ENCODE data around the gene LTBP1. TPM values are rescaled to one million over a fixed set of nuclear protein-coding genes. Genes with fewer than 3 reads are reported as not detected.

The LTBP1 gene
- total and polyA plus RNA-seq, 2 of the 13 experiments (the other 11 are each of a cell fraction or from before 2014, with no cell fraction given) = 0.12 to 0.22 TPM

DNA sequence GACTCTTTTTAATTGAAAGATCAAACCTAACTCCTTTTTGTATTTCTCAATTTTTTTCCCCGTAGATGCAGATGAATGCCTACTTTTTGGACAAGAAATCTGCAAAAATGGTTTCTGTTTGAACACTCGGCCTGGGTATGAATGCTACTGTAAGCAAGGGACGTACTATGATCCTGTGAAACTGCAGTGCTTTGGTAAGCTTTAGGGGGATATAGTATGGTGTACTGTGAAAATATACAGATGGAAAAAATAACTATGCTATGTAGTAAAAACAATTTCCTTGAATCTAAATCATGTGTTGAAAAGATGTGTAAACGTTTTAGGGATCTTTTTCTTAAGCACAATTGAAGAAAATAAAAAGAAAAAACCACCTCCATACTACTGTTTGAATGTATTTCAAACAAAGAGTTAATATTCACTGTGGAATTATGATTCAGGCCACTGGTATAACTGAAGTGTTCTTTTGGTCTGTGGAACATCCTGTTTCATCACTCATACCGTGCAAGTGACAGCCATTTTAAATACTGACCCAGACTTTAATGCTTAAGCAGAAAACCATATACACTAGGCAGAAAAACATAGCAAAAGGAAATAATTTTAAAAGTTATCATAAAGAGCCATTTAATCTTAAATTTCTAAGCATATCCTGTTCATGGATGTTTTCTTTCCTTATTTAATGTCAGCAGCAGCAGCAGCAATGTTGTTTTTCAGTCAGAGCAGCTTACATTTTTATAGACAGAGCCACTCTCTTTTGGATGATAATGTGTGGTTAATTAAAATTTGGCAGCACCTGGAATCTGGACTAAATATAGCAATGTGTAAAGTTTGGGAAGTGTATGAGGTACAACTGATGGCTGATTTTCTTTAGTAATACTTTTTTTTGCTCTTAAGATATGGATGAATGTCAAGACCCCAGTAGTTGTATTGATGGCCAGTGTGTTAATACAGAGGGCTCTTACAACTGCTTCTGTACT lies 416.9 kb downstream of the LTBP1 start:
- Histone ChIP-seq H3K27ac (ENCODE audit: extremely low read length, insufficient read depth, low read length) (no peak overlapping the region), H2AFZ (ENCODE audit: low read length) (no peak overlapping the region), H3K4me3 (replicated peaks in 1 of 3; ENCODE audit: insufficient read depth in 1 of 3, low read depth in 2 of 3, low read length in 3 of 3) (no peak overlapping the region), H3K9ac (ENCODE audit: insufficient read depth, low read depth, low read length) (no peak overlapping the region), H3K4me2 (ENCODE audit: low read depth, low read length) (no peak overlapping the region), H3K27me3 (ENCODE audit: control insufficient read depth in 1 of 2, insufficient read depth in 2 of 2, low read length in 2 of 2) (peaks cover 0 to 13% of the 10 kb centered on the region in 2 experiments; a peak in 1 of 5 replicates), H3K4me1 (ENCODE audit: insufficient read depth, low read length) (no peaks in the 10 kb centered on the region), H4K20me1 (ENCODE audit: insufficient read depth, low read length) (no peaks in the 10 kb centered on the region), H3K36me3 (replicated peaks in 1 of 2; ENCODE audit: control insufficient read depth in 1 of 2, insufficient read depth in 2 of 2, low read length in 2 of 2) (no peaks in the 10 kb centered on the region), H3K79me2 (ENCODE audit: insufficient read depth, low read length) (no peaks in the 10 kb centered on the region), H3K9me3 (ENCODE audit: low read length) (no peaks in the 10 kb centered on the region)
- TF ChIP-seq, protein P1, sequence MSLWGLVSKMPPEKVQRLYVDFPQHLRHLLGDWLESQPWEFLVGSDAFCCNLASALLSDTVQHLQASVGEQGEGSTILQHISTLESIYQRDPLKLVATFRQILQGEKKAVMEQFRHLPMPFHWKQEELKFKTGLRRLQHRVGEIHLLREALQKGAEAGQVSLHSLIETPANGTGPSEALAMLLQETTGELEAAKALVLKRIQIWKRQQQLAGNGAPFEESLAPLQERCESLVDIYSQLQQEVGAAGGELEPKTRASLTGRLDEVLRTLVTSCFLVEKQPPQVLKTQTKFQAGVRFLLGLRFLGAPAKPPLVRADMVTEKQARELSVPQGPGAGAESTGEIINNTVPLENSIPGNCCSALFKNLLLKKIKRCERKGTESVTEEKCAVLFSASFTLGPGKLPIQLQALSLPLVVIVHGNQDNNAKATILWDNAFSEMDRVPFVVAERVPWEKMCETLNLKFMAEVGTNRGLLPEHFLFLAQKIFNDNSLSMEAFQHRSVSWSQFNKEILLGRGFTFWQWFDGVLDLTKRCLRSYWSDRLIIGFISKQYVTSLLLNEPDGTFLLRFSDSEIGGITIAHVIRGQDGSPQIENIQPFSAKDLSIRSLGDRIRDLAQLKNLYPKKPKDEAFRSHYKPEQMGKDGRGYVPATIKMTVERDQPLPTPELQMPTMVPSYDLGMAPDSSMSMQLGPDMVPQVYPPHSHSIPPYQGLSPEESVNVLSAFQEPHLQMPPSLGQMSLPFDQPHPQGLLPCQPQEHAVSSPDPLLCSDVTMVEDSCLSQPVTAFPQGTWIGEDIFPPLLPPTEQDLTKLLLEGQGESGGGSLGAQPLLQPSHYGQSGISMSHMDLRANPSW (CRISPR knock-in tag; IDR thresholded peaks at IDR 0.05; ENCODE audit: borderline replicate concordance) = no peak
- no peak for TF ChIP-seq CREM (IDR thresholded peaks at IDR 0.05)
- TF ChIP-seq CREM (CRISPR knock-in tag; IDR thresholded peaks at IDR 0.05) = no peak
- TF ChIP-seq, protein P2, sequence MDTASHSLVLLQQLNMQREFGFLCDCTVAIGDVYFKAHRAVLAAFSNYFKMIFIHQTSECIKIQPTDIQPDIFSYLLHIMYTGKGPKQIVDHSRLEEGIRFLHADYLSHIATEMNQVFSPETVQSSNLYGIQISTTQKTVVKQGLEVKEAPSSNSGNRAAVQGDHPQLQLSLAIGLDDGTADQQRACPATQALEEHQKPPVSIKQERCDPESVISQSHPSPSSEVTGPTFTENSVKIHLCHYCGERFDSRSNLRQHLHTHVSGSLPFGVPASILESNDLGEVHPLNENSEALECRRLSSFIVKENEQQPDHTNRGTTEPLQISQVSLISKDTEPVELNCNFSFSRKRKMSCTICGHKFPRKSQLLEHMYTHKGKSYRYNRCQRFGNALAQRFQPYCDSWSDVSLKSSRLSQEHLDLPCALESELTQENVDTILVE (CRISPR knock-in tag; IDR thresholded peaks at IDR 0.05) = no peak
- TF ChIP-seq ZNF138 (CRISPR knock-in tag; IDR thresholded peaks at IDR 0.05; ENCODE audit: low read depth) = no peak
- no peak for ATAC-seq
- 9% methylated on average over 5 of the region's 5 CpGs for WGBS (ENCODE audit: low lambda C conversion rate)
- CTCF ChIA-PET (ENCODE audit: low intra/inter-chr PET ratio, low total read pairs) = no interaction called here
- DNase-seq (ENCODE audit: low spot score) = no peak
- intact Hi-C loops (cut with micrococcal nuclease; ENCODE audit: unreplicated experiment) = no loop called here
- POLR2A ChIA-PET = no interaction called here
- in situ Hi-C loops (cut with HindIII; ENCODE audit: extremely low pct_ligation_motif_present, low pct_unique_long_range_greater_than_20kb) = no loop called here
- BruUV-seq (replicated peaks) = no TSS peak
- no peak for FAIRE-seq

Measured in HepG2 (cell line).